HepG2 (cell line): ENCODE data around the gene QKI. TPM values are rescaled to one million over a fixed set of nuclear protein-coding genes. Genes with fewer than 3 reads are reported as not detected.

Experiments used
- ASH2L ChIP-seq: fragments of 300-600, 200-600 bp; sonication (generic); IDR thresholded peaks from 2 replicates; pipeline ENCODE4 v1.7.0; 2017; ENCODE audit warnings: low read depth, mild to moderate bottlenecking, moderate library complexity, mixed read lengths, low read length; ENCODE audit not compliant: insufficient read length
- CHD2 ChIP-seq: IDR thresholded peaks from 2 replicates; pipeline ENCODE4 v1.6.1; 2011; ENCODE audit warnings: low read depth, low read length, improper control_type of control experiment
- FLYWCH1 ChIP-seq: sonication (generic); formaldehyde crosslinking; IDR thresholded peaks from 2 replicates; pipeline ENCODE4 v1.8.1; 2023; ENCODE audit warnings: mild to moderate bottlenecking, missing genetic modification reagents
- HMGXB3 ChIP-seq: sonication (generic); formaldehyde crosslinking; IDR thresholded peaks from 2 replicates; pipeline ENCODE4 v1.4.0; 2020; ENCODE audit warnings: missing genetic modification reagents, borderline replicate concordance
- KAT7 ChIP-seq: IDR thresholded peaks from 2 replicates; pipeline ENCODE4 v1.6.1; 2018; ENCODE audit warnings: borderline replicate concordance, missing compliant biosample characterization
- KMT2B ChIP-seq: IDR thresholded peaks from 2 replicates; pipeline ENCODE4 v1.6.1; 2016; ENCODE audit warnings: missing genetic modification reagents, missing compliant biosample characterization
- MED1 ChIP-seq: sonication (generic); formaldehyde crosslinking; IDR thresholded peaks from 2 replicates; pipeline ENCODE4 v1.4.0; 2020; ENCODE audit warnings: missing genetic modification reagents
- MNT ChIP-seq: fragments of 450-650 bp; IDR thresholded peaks from 2 replicates; pipeline ENCODE4 v1.6.1; 2016
- MXD3 ChIP-seq: IDR thresholded peaks from 2 replicates; pipeline ENCODE4 v1.6.1; 2016; ENCODE audit warnings: mild to moderate bottlenecking, missing biosample characterization, missing genetic modification reagents
- SMAD3 ChIP-seq: sonication (generic); formaldehyde crosslinking; IDR thresholded peaks from 2 replicates; pipeline ENCODE4 v1.4.0; 2020; ENCODE audit warnings: missing genetic modification reagents
- SMAD9 ChIP-seq: sonication (generic); formaldehyde crosslinking; IDR thresholded peaks from 2 replicates; pipeline ENCODE4 v1.5.1; 2020; ENCODE audit warnings: mild to moderate bottlenecking, missing genetic modification reagents
- ZNF138 ChIP-seq: sonication (generic); formaldehyde crosslinking; IDR thresholded peaks from 2 replicates; pipeline ENCODE4 v1.5.0; 2020; ENCODE audit warnings: mild to moderate bottlenecking, low read depth, missing genetic modification reagents
- ZNF256 ChIP-seq: sonication (generic); formaldehyde crosslinking; conservative IDR thresholded peaks from 2 replicates; pipeline ENCODE4 v1.4.0; 2020; ENCODE audit warnings: missing genetic modification reagents
- ZNF292 ChIP-seq: sonication (generic); formaldehyde crosslinking; IDR thresholded peaks from 2 replicates; pipeline ENCODE4 v1.8.1; 2022; ENCODE audit warnings: mild to moderate bottlenecking, low read depth, missing genetic modification reagents, borderline replicate concordance
- ZNF652 ChIP-seq: IDR thresholded peaks from 2 replicates; pipeline ENCODE4 v1.6.1; 2016; ENCODE audit warnings: low read depth, borderline replicate concordance
- ZNF720 ChIP-seq: sonication (generic); formaldehyde crosslinking; IDR thresholded peaks from 2 replicates; pipeline ENCODE4 v1.4.0; 2020; ENCODE audit warnings: missing genetic modification reagents
- ZNF737 ChIP-seq: sonication (generic); formaldehyde crosslinking; IDR thresholded peaks from 2 replicates; pipeline ENCODE4 v1.5.0; 2020; ENCODE audit warnings: missing genetic modification reagents, mild to moderate bottlenecking, borderline replicate concordance
- ZNF775 ChIP-seq: sonication (generic); formaldehyde crosslinking; IDR thresholded peaks from 2 replicates; pipeline ENCODE4 v1.4.0; 2020; ENCODE audit warnings: missing genetic modification reagents, mild to moderate bottlenecking, moderate library complexity, borderline replicate concordance
- ZNF883 ChIP-seq: sonication (generic); formaldehyde crosslinking; IDR thresholded peaks from 2 replicates; pipeline ENCODE4 v1.5.1; 2020; ENCODE audit warnings: mild to moderate bottlenecking, missing genetic modification reagents; ENCODE audit errors: not compliant biosample characterization
- ZNF891 ChIP-seq: sonication (generic); formaldehyde crosslinking; IDR thresholded peaks from 2 replicates; pipeline ENCODE4 v1.5.0; 2020; ENCODE audit warnings: mild to moderate bottlenecking, missing genetic modification reagents
- ZXDC ChIP-seq: sonication (generic); formaldehyde crosslinking; IDR thresholded peaks from 2 replicates; pipeline ENCODE4 v1.5.0; 2020; ENCODE audit warnings: mild to moderate bottlenecking, missing genetic modification reagents
- polyA plus RNA-seq, 8 experiments: library from polyadenylated mRNA; depleted of rRNA in 3 of 8; stranded (reverse) in 7 of 8; unstranded in 1 of 8; fragments of >200 nt; fragmentation: Illumina TruSeq in 4 of 8; extraction: Trizol in 4 of 8; gene quantifications; 2 replicates each; pipeline versions ENCODE4 v1.2.1 to v1.2.3, GENCODE V29; 2011 to 2016; ENCODE audit warnings: low read depth in 4 of 8, missing spikeins in 1 of 8, mixed read lengths in 1 of 8; ENCODE audit not compliant: insufficient read depth in 1 of 8
- total RNA-seq, 5 experiments: library from RNA; depleted of rRNA; stranded (reverse); fragments of >200 nt; fragmentation: Illumina TruSeq; extraction: Trizol; gene quantifications; 2 replicates each; pipeline ENCODE4 v1.2.3, GENCODE V29; 2016; ENCODE audit warnings: low read depth in 1 of 5

QKI gene
- total and polyA plus RNA-seq, 2 of the 13 experiments (the other 11 are each of a cell fraction or from before 2014, with no cell fraction given), result 136 to 137 TPM

- TF ChIP-seq MNT (no peak), KAT7 (no peak), ZXDC (CRISPR knock-in tag) (no peak), ZNF883 (CRISPR knock-in tag) (no peak), MXD3 (CRISPR knock-in tag) (no peak), CHD2 (peak; percentile 84), MED1 (CRISPR knock-in tag) (0 out of 2 replicates have a peak, but pooled peaks have one; percentile 13), ZNF720 (CRISPR knock-in tag) (no peak), ASH2L (peak; percentile 75), SMAD3 (CRISPR knock-in tag) (no peak), KMT2B (CRISPR knock-in tag) (no peak), ZNF775 (CRISPR knock-in tag) (no peak), ZNF138 (CRISPR knock-in tag) (no peak), SMAD9 (CRISPR knock-in tag) (no peak), ZNF891 (no peak), ZNF737 (CRISPR knock-in tag) (no peak), FLYWCH1 (CRISPR knock-in tag) (0 out of 2 replicates have a peak, but pooled peaks have one; percentile 8), ZNF652 (no peak), ZNF256 (CRISPR knock-in tag) (no peak), ZNF292 (CRISPR knock-in tag) (no peak), HMGXB3 (no peak)
These were observed 1.4 kb downstream of the QKI start (continued) for GRCh38 chr6:163415620-163416556.
